GM23338 (cell line): Measurements from ENCODE around the gene PAIP1.

ENCODE experiments used
- CREB1 ChIP-seq: fragments of 250-450 bp; sonication (Bioruptor Pico); IDR thresholded peaks from 2 replicates; pipeline ENCODE4 v1.5.0; 2020; ENCODE audit warnings: low read depth, mild to moderate bottlenecking, moderate library complexity
- EZH2 ChIP-seq: fragments of 200-600 bp; sonication (generic); IDR thresholded peaks from one replicate; pipeline ENCODE4 v1.8.0; 2017; ENCODE audit warnings: antibody characterized with exemption, mild to moderate bottlenecking, low read depth; ENCODE audit not compliant: unreplicated experiment
- EZH2phosphoT487 ChIP-seq: fragments of 200-600 bp; sonication (generic); IDR thresholded peaks from one replicate; pipeline ENCODE4 v1.8.1; 2018; ENCODE audit warnings: antibody characterized with exemption; ENCODE audit not compliant: unreplicated experiment
- JUNB ChIP-seq: IDR thresholded peaks from one replicate; pipeline ENCODE4 v1.6.1; 2016; ENCODE audit warnings: antibody characterized with exemption; ENCODE audit not compliant: unreplicated experiment
- NANOG ChIP-seq: IDR thresholded peaks from 2 replicates; pipeline ENCODE4 v1.6.1; 2016; ENCODE audit warnings: antibody characterized with exemption, borderline replicate concordance
- POLR2AphosphoS5 ChIP-seq: IDR thresholded peaks from 2 replicates; pipeline ENCODE4 v1.6.1; 2016; ENCODE audit warnings: antibody characterized with exemption, low read depth
- STAT1 ChIP-seq: IDR thresholded peaks from one replicate; pipeline ENCODE4 v1.6.1; 2016; ENCODE audit warnings: antibody characterized with exemption; ENCODE audit not compliant: unreplicated experiment
- ZNF114 ChIP-seq: fragments of 250-450 bp; sonication (Bioruptor Pico); IDR thresholded peaks from 2 replicates; pipeline ENCODE4 v1.5.0; 2020; ENCODE audit warnings: mild to moderate bottlenecking, moderate library complexity
- ZNF331 ChIP-seq: fragments of 250-450 bp; sonication (Bioruptor Pico); IDR thresholded peaks from 2 replicates; pipeline ENCODE4 v1.5.0; 2020; ENCODE audit warnings: low read depth, mild to moderate bottlenecking, moderate library complexity
- TF ChIP-seq, protein P1 (sequence below), 2 experiments: fragments of 200-600 bp in 1 of 2; sonication (generic) in 1 of 2; conservative IDR thresholded peaks; 2 replicates each; pipeline versions ENCODE4 v1.5.1 to v1.6.1; 2016 to 2017; ENCODE audit warnings: antibody characterized with exemption in 2 of 2, low read depth in 2 of 2, mild to moderate bottlenecking in 2 of 2, moderate library complexity in 1 of 2
- TF ChIP-seq, protein P2 (sequence below): fragments of 250-450 bp; sonication (Bioruptor Pico); IDR thresholded peaks from 2 replicates; pipeline ENCODE4 v1.5.0; 2020; ENCODE audit warnings: mild to moderate bottlenecking, moderate library complexity
- TF ChIP-seq, protein P3 (sequence below): IDR thresholded peaks from 2 replicates; pipeline ENCODE4 v1.6.1; 2016; ENCODE audit warnings: antibody characterized with exemption
- TF ChIP-seq, protein P4 (sequence below): IDR thresholded peaks from one replicate; pipeline ENCODE4 v1.6.1; 2018; ENCODE audit warnings: antibody characterized with exemption; ENCODE audit not compliant: unreplicated experiment

DNA sequence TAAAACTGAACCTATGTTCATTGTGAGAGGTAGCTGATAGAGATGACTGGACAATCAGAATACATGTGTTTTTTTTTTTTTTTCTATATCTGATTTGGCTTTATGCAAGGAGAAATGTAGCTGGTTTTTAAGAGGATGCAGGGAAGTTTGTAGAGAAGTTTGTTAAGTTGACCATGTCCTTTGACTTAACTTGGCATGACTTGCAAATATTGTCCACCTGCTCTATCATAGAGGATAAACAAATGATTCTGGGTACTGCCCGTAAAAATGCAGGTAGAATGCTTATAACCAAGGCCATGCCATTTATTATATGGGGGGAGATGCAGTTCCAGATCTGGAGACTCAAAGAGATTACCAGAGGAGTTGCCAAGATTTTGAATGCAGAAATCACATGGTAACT, 32.4 kb upstream of the PAIP1 start:
- TF ChIP-seq POLR2AphosphoS5 (no peak), EZH2 (no peak), JUNB (no peak), NANOG (no peak), CREB1 (CRISPR knock-in tag) (no peak), STAT1 (no peak), EZH2phosphoT487 (no peak), ZNF114 (no peak), ZNF331 (CRISPR knock-in tag) (no peak)
- TF ChIP-seq, protein P1, sequence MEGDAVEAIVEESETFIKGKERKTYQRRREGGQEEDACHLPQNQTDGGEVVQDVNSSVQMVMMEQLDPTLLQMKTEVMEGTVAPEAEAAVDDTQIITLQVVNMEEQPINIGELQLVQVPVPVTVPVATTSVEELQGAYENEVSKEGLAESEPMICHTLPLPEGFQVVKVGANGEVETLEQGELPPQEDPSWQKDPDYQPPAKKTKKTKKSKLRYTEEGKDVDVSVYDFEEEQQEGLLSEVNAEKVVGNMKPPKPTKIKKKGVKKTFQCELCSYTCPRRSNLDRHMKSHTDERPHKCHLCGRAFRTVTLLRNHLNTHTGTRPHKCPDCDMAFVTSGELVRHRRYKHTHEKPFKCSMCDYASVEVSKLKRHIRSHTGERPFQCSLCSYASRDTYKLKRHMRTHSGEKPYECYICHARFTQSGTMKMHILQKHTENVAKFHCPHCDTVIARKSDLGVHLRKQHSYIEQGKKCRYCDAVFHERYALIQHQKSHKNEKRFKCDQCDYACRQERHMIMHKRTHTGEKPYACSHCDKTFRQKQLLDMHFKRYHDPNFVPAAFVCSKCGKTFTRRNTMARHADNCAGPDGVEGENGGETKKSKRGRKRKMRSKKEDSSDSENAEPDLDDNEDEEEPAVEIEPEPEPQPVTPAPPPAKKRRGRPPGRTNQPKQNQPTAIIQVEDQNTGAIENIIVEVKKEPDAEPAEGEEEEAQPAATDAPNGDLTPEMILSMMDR (conservative IDR thresholded peaks at IDR 0.05; ENCODE audit: low read depth in 2 of 2) = no peak
- TF ChIP-seq, protein P2, sequence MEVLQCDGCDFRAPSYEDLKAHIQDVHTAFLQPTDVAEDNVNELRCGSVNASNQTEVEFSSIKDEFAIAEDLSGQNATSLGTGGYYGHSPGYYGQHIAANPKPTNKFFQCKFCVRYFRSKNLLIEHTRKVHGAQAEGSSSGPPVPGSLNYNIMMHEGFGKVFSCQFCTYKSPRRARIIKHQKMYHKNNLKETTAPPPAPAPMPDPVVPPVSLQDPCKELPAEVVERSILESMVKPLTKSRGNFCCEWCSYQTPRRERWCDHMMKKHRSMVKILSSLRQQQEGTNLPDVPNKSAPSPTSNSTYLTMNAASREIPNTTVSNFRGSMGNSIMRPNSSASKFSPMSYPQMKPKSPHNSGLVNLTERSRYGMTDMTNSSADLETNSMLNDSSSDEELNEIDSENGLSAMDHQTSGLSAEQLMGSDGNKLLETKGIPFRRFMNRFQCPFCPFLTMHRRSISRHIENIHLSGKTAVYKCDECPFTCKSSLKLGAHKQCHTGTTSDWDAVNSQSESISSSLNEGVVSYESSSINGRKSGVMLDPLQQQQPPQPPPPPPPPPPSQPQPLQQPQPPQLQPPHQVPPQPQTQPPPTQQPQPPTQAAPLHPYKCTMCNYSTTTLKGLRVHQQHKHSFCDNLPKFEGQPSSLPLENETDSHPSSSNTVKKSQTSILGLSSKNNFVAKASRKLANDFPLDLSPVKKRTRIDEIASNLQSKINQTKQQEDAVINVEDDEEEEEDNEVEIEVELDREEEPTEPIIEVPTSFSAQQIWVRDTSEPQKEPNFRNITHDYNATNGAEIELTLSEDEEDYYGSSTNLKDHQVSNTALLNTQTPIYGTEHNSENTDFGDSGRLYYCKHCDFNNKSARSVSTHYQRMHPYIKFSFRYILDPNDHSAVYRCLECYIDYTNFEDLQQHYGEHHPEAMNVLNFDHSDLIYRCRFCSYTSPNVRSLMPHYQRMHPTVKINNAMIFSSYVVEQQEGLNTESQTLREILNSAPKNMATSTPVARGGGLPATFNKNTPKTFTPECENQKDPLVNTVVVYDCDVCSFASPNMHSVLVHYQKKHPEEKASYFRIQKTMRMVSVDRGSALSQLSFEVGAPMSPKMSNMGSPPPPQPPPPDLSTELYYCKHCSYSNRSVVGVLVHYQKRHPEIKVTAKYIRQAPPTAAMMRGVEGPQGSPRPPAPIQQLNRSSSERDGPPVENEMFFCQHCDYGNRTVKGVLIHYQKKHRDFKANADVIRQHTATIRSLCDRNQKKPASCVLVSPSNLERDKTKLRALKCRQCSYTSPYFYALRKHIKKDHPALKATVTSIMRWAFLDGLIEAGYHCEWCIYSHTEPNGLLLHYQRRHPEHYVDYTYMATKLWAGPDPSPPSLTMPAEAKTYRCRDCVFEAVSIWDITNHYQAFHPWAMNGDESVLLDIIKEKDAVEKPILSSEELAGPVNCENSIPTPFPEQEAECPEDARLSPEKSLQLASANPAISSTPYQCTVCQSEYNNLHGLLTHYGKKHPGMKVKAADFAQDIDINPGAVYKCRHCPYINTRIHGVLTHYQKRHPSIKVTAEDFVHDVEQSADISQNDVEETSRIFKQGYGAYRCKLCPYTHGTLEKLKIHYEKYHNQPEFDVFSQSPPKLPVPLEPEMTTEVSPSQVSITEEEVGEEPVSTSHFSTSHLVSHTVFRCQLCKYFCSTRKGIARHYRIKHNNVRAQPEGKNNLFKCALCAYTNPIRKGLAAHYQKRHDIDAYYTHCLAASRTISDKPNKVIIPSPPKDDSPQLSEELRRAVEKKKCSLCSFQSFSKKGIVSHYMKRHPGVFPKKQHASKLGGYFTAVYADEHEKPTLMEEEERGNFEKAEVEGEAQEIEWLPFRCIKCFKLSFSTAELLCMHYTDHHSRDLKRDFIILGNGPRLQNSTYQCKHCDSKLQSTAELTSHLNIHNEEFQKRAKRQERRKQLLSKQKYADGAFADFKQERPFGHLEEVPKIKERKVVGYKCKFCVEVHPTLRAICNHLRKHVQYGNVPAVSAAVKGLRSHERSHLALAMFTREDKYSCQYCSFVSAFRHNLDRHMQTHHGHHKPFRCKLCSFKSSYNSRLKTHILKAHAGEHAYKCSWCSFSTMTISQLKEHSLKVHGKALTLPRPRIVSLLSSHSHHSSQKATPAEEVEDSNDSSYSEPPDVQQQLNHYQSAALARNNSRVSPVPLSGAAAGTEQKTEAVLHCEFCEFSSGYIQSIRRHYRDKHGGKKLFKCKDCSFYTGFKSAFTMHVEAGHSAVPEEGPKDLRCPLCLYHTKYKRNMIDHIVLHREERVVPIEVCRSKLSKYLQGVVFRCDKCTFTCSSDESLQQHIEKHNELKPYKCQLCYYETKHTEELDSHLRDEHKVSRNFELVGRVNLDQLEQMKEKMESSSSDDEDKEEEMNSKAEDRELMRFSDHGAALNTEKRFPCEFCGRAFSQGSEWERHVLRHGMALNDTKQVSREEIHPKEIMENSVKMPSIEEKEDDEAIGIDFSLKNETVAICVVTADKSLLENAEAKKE (CRISPR knock-in tag) = no peak
- TF ChIP-seq, protein P3, sequence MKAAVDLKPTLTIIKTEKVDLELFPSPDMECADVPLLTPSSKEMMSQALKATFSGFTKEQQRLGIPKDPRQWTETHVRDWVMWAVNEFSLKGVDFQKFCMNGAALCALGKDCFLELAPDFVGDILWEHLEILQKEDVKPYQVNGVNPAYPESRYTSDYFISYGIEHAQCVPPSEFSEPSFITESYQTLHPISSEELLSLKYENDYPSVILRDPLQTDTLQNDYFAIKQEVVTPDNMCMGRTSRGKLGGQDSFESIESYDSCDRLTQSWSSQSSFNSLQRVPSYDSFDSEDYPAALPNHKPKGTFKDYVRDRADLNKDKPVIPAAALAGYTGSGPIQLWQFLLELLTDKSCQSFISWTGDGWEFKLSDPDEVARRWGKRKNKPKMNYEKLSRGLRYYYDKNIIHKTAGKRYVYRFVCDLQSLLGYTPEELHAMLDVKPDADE = no peak
- TF ChIP-seq, protein P4, sequence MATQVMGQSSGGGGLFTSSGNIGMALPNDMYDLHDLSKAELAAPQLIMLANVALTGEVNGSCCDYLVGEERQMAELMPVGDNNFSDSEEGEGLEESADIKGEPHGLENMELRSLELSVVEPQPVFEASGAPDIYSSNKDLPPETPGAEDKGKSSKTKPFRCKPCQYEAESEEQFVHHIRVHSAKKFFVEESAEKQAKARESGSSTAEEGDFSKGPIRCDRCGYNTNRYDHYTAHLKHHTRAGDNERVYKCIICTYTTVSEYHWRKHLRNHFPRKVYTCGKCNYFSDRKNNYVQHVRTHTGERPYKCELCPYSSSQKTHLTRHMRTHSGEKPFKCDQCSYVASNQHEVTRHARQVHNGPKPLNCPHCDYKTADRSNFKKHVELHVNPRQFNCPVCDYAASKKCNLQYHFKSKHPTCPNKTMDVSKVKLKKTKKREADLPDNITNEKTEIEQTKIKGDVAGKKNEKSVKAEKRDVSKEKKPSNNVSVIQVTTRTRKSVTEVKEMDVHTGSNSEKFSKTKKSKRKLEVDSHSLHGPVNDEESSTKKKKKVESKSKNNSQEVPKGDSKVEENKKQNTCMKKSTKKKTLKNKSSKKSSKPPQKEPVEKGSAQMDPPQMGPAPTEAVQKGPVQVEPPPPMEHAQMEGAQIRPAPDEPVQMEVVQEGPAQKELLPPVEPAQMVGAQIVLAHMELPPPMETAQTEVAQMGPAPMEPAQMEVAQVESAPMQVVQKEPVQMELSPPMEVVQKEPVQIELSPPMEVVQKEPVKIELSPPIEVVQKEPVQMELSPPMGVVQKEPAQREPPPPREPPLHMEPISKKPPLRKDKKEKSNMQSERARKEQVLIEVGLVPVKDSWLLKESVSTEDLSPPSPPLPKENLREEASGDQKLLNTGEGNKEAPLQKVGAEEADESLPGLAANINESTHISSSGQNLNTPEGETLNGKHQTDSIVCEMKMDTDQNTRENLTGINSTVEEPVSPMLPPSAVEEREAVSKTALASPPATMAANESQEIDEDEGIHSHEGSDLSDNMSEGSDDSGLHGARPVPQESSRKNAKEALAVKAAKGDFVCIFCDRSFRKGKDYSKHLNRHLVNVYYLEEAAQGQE = no peak
